ENCODE results near the gene TMEM138.

GRCh38 chr11:61414547-61414946, 52.4 kb downstream of the TMEM138 start:
- TF ChIP-seq REST (IDR thresholded peaks at IDR 0.05; ENCODE audit: borderline replicate concordance) = no peak
- no peak for TF ChIP-seq POLR2AphosphoS5 (IDR thresholded peaks at IDR 0.05)
- TF ChIP-seq TAF1 (IDR thresholded peaks at IDR 0.05; ENCODE audit: low read depth) = no peak
- TF ChIP-seq CTCF (IDR thresholded peaks at IDR 0.05; ENCODE audit: poor library complexity, severe bottlenecking) = no peak
- no peak for TF ChIP-seq EP300 (conservative IDR thresholded peaks at IDR 0.05; ENCODE audit: poor library complexity, severe bottlenecking)
- no peak for TF ChIP-seq SMC3 (conservative IDR thresholded peaks at IDR 0.05; ENCODE audit: poor library complexity)
- TF ChIP-seq EZH2 (IDR thresholded peaks at IDR 0.05; ENCODE audit: borderline replicate concordance, insufficient read depth, low read length, poor library complexity, severe bottlenecking) = no peak
- no peak for TF ChIP-seq RAD21 (conservative IDR thresholded peaks at IDR 0.05)
- TF ChIP-seq MXI1 (conservative IDR thresholded peaks at IDR 0.05; ENCODE audit: poor library complexity, severe bottlenecking) = no peak
